ENCODE results near the gene UBP1.

UBP1 gene

GRCh38 chr3:33402936-33403335 lies 37.3 kb downstream of the UBP1 start:
- no peak for TF ChIP-seq CTCF (IDR thresholded peaks at IDR 0.05; ENCODE audit: borderline replicate concordance, control extremely low read depth, extremely low read depth, insufficient read depth, missing control alignments)
- in situ Hi-C loops (cut with MboI; ENCODE audit: low sequenced_read_pairs, unreplicated experiment) = no loop called here
- DNase-seq (ENCODE audit: low spot score) = no peak

- DNase-seq (ENCODE audit: low spot score) = no peak
- TF ChIP-seq CTCF (IDR thresholded peaks at IDR 0.05; ENCODE audit: borderline replicate concordance, control extremely low read depth, extremely low read depth, insufficient read depth, missing control alignments) = no peak
- in situ Hi-C loops (cut with MboI; ENCODE audit: low sequenced_read_pairs, unreplicated experiment) = no loop called here
Observed at GRCh38 chr3:33401781-33402180, 38.4 kb downstream of the UBP1 start.

GRCh38 chr3:33398410-33398809 lies 41.8 kb downstream of the UBP1 start:
- TF ChIP-seq CTCF (IDR thresholded peaks at IDR 0.05; ENCODE audit: borderline replicate concordance, control extremely low read depth, extremely low read depth, insufficient read depth, missing control alignments) = no peak
- DNase-seq (ENCODE audit: low spot score) = no peak
- in situ Hi-C loops (cut with MboI; ENCODE audit: low sequenced_read_pairs, unreplicated experiment) = no loop called here

- no peak for TF ChIP-seq CTCF (IDR thresholded peaks at IDR 0.05; ENCODE audit: borderline replicate concordance, control extremely low read depth, extremely low read depth, insufficient read depth, missing control alignments)
- no peak for DNase-seq (ENCODE audit: low spot score)
- in situ Hi-C loops (cut with MboI; ENCODE audit: low sequenced_read_pairs, unreplicated experiment) = no loop called here
Observed at GRCh38 chr3:33395900-33396299, 44.3 kb downstream of the UBP1 start.

- TF ChIP-seq CTCF (IDR thresholded peaks at IDR 0.05; ENCODE audit: borderline replicate concordance, control extremely low read depth, extremely low read depth, insufficient read depth, missing control alignments) = no peak
- no peak for DNase-seq (ENCODE audit: low spot score)
- in situ Hi-C loops (cut with MboI; ENCODE audit: low sequenced_read_pairs, unreplicated experiment) = no loop called here
Observed at GRCh38 chr3:33394403-33395054, 45.7 kb downstream of the UBP1 start.

- TF ChIP-seq CTCF (IDR thresholded peaks at IDR 0.05; ENCODE audit: borderline replicate concordance, control extremely low read depth, extremely low read depth, insufficient read depth, missing control alignments) = no peak
- DNase-seq (ENCODE audit: low spot score) = no peak
- in situ Hi-C loops (cut with MboI; ENCODE audit: low sequenced_read_pairs, unreplicated experiment) = no loop called here
Observed at GRCh38 chr3:33392703-33393125, 47.5 kb downstream of the UBP1 start.
